GM21723 (cell line): ENCODE data around the gene NPAS3.

Source experiments
- ATAC-seq: cut with Tn5 transposase; IDR thresholded peaks from one replicate; pipeline ENCODE4 v1.9.1; 2021; ENCODE audit warnings: mild to moderate bottlenecking, moderate library complexity; ENCODE audit not compliant: unreplicated experiment

The NPAS3 gene

DNA sequence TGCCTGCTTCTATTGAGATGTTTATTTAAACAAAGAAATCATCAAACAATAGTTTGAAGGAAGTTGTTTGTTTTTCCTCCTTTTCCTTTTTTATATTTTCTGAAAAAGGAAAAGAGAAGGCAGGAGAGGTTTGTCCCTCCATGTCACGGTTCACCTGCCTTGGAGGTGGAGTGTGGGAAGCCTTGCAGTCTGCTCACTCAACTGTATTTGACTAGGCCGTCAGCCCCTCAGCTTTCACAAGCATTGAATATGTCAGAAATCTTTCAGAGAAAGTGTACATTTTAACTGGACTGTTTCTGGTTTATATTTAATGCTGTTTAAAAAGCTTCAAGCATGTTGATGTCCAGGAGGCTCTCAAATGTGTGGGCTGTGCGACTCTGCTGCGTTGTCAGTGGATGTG is 370.4 kb downstream of the NPAS3 start:
- no peak for ATAC-seq

DNA sequence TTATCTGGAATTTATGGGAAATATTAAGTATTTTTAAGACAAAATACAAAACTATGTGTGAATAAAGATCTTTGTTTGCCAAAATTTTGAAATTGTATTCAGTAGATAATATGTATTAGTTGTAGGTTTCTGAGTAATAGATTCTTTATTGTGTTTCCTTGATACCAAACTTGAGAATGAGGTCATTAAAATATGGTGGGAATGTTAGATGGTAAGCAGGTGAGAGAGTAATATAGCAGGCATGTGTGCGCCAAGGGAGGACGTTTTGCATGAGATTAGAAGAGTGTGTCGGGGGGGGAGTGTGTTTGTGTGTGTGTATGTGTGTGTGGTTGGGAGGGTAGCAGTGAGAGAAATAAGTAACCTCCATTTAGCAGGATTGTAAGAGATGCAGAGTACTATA is 376.5 kb downstream of the NPAS3 start:
- no peak for ATAC-seq

DNA sequence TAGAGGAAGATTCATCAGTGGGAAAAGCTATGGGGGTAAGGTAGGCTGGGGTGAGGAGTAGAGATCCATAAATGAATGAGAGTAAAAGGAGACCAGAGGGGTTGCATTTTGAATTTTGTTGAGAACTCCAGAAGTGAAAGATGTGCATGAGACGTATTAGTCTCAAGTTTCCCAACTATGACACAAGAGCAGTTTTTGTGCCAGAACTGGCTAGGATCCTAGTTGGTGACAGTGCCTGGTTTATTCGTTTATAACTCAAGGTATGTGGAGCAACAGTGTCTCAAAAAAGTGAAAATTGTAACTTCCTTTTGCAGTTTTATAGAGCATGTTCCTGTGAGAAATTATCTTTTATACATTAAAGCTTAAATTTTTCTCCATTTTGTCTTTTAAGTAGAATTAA is 377.0 kb downstream of the NPAS3 start:
- ATAC-seq, result no peak

DNA sequence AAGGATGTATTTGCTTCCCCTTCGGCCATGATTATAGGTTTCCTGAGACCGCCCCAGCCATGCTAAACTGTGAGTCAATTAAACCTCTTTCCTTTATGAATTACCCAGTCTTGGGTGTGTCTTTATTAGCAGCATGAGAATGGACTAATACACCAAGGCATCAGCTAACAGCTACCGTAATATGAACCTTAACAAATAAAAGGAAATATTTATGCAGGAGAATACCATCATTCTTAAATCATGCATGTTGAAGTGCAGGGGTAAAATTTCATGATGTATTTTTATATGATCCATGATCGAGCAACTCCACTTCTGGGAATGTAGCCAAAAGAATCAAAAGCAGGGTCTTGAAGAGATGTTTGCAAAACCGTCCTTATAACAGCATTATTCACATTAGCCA is 379.0 kb downstream of the NPAS3 start:
- no peak for ATAC-seq

DNA sequence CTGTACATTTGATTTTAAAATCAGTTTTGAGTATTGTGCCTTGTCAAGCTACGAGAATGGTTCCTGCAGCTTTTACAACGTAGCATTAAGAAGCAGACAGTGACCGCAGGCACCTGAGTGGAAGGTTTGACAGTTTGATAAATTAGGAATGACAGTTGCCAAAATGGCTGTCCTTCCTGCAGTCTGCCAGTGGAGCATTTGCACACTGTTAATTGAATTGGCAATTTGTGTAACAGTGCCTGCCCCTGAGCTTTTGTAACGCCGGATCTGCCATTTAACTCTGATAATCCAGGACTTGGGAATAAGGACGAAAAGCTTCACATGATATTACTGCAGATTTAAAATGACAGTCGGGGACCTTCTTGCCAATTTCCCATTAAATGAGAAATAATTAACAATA is 385.3 kb downstream of the NPAS3 start:
- ATAC-seq, result no peak

- no peak for ATAC-seq
Measured at GRCh38 chr14:33331176-33331949, 392.7 kb downstream of the NPAS3 start.

GRCh38 chr14:33332497-33332896 is 393.8 kb downstream of the NPAS3 start:
- ATAC-seq, result no peak

- no peak for ATAC-seq
Measured at GRCh38 chr14:33335366-33335765, 396.7 kb downstream of the NPAS3 start.

DNA sequence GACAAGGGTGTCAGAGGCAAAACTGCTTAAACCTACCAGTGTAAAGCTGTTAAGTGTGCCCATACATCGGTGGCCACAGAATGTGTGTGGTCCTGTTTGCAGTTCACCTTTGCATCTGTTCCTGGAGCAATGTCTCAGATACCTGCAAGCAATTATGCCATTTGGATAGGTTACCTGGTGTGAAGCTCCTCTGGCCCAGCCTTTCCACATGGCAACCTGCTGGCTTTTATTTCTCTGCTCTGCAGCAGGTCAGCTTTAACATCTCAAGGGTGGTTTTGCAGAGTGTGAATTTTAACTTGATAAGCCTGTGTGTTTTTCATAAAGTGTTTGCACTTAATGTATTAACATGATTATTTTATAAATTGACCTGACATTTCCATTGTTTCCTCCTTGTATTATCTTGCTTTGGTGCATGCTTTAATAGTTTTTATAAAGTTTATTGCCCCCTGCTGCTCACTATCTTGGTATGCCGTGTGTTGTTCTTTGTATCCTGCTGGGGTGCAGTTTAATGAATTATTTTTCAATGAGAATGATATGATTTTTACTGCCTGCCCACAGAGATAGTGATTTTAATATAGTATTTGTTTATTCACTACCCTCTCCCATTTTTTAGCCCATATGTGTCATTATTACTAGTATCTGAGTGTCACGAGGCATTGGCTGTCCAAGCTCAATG is 403.8 kb downstream of the NPAS3 start:
- ATAC-seq, result no peak

- no peak for ATAC-seq
Measured at GRCh38 chr14:33343016-33343415, 404.3 kb downstream of the NPAS3 start.

- no peak for ATAC-seq
Measured at GRCh38 chr14:33347796-33348195, 409.1 kb downstream of the NPAS3 start.

- no peak for ATAC-seq
Measured at GRCh38 chr14:33348510-33348909, 409.8 kb downstream of the NPAS3 start.

DNA sequence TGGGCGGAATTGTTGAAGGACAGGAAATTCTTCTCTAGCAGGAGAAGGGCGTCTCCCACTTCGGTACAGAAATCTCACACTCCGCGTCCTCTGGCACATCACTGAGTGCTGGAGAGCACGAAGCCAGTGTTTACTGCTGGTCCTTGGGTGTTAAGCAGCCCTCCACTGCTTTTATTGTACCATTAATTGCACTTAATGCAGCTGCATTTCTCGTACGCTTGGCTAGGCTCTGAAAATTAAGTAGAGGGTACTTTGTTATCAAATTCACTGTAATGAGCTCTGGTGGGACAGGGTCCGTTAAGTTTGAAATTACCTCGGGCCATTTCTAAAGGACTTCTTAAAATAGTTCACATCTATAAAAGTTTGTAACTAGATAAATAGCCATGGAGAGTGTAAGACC is 411.2 kb downstream of the NPAS3 start:
- ATAC-seq, result no peak

DNA sequence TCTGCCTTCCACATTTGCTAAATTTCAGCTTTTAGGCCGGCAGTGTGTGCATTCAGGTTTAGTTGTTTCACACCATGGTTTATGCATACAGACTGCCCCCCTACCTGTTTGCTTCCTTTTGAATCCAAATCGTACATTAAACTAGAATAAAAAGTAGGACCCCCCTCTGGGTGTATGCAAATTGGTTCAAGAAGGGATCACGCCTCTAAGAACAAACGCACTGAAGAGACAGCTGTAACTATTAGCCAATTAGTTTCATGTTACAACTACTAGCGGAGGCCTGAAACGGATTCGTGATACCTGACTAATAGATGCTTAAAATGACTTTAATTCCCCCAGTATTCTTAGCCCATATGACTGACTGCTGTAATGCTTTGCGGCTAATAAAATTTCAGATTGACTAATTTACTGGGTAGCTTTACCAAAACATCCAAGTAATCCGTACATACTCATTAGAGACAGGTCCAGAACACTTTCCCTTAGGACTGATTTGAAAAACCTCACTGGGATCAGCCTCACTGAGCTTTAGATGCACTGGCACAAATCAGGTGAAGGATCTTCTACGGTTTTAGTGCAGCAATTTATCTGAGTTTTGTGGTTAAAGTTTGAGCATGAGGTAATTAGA is 411.8 kb downstream of the NPAS3 start:
- ATAC-seq, result no peak

DNA sequence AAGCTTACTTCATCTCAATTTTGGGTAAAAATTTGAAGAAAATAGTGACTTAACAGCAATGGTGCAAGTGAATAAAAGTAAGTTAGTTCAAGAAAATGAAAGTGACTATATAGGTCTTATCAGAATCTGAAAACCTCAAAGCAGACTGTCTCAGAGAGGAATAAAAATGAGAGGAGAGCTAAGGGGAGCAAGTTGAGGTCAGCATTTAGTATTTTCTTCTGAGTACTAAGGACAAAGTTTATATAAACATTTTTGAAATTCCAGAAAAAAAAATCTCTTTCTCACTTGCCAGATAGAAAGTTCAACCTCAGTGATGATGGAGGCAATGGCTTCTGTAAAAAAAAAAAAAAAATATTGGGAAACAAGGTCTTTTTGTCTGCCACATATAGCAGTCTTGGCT is 414.1 kb downstream of the NPAS3 start:
- no peak for ATAC-seq

GRCh38 chr14:33356181-33356580 is 417.5 kb downstream of the NPAS3 start:
- ATAC-seq, result no peak

DNA sequence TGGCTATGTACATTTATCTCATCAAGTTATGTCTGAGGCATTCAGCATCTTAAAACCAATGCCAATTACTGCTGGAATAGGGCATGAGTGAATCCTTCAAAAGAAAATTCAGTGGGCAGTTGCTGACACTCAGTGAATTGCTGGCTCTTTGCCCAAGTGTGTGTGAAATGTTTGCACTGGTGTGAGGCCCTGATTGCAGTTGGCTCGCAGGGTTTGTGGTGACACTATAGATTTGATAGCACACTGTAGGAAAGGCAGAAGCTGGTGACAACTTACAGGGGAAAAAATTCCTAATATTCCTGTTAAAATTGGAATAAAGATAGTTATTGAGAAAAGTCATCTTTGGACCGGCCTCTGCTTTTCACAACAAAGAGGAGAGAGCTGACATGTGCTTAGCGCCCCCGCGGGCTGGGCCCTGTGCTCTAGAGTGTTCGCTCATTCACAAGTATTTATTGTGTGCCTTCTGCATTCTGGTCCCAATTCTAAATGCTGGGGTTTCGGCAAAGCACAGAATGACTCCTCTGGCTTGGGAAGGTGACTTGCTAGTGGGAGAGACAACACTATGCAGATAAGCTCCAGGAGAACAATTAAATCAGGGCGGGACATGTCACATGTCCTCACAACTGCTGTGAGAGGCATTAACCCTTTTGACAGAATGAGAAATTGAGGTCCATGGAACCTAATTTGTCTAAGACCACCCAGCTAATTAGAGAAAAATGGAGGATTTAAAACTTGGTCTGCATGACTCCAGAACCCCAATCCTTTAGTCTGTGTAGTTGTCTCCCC is 418.7 kb downstream of the NPAS3 start:
- no peak for ATAC-seq

GRCh38 chr14:33359288-33359881 is 420.7 kb downstream of the NPAS3 start:
- ATAC-seq, result no peak

GRCh38 chr14:33362934-33363333 is 424.3 kb downstream of the NPAS3 start:
- ATAC-seq, result no peak

DNA sequence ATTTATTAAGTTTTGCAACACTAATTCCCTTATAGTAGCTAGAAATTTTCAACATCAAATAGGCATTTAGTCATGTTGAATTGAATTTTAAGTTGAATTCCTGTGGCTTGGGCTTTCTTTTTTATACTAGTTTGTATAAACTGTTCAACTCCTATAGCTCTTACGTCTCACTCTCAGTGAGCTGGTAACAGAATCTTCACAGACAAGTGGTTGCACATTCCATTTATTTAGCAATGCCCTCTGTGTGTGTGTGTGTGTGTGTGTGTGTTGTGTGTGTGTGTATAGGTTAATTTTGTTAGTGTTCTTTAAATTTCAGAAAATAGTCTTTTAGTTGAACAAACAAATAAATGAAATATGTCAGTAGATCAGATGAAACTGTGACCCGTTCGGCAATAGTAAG is 425.0 kb downstream of the NPAS3 start:
- ATAC-seq, result no peak

GRCh38 chr14:33364466-33364865 is 425.8 kb downstream of the NPAS3 start:
- ATAC-seq, result no peak
